GM12878 (cell line): Measurements from ENCODE around the gene C3orf38. TPM values are rescaled to one million over a fixed set of nuclear protein-coding genes. Genes with fewer than 3 reads are reported as not detected.

Source experiments
- ATAC-seq: fragments of 200-7000 bp; cut with Tn5 transposase; 3 replicates; pipeline ENCODE4 v1.9.1; 2020; ENCODE audit warnings: mild to moderate bottlenecking, moderate library complexity
- BruUV-seq: library from RNA; stranded (reverse); fragments of 400-500 nt; replicated peaks from 2 replicates; lab custom pipeline; 2021; lab: Mats Ljungman, UMichigan
- CTCF ChIA-PET: fragments of 300-600 bp; sonication (Branson Sonifier 250); formaldehyde crosslinking; extraction: SDS; loops from one replicate; lab custom pipeline; 2021; ENCODE audit warnings: inconsistent platforms; lab: Yijun Ruan, JAX
- POLR2A ChIA-PET: fragments of 350-600 bp; formaldehyde crosslinking; extraction: SDS; loops from one replicate; lab custom pipeline; 2021; ENCODE audit warnings: inconsistent platforms; lab: Charles Lee
- RAD21 ChIA-PET: fragments of 300-600 bp; sonication (Branson Sonifier 250); formaldehyde crosslinking; loops from one replicate; lab custom pipeline; 2023; ENCODE audit warnings: antibody characterized with exemption; ENCODE audit not compliant: unreplicated experiment; lab: Charles Lee
- SMC1A ChIA-PET: fragments of 300-600 bp; sonication (Branson Sonifier 250); formaldehyde crosslinking; loops from one replicate; lab custom pipeline; 2023; ENCODE audit not compliant: unreplicated experiment, uncharacterized antibody; lab: Charles Lee
- DNase-seq: peaks from one replicate; pipeline ENCODE4 v3.0.0-alpha.2; 2011; ENCODE audit warnings: low read depth, low spot score
- FAIRE-seq: peaks from 3 replicates; lab custom pipeline; 2011; peaks lifted over from hg19 to GRCh38; lab: Jason Lieb, UNC
- H2AFZ ChIP-seq: 2 replicates; pipeline ENCODE4 v1.6.0; 2011; ENCODE audit warnings: low read depth, low read length, control low read depth; ENCODE audit not compliant: control insufficient read depth
- H3K27ac ChIP-seq: 2 replicates; pipeline ENCODE4 v1.5.1; 2011; ENCODE audit warnings: control low read depth; ENCODE audit not compliant: control insufficient read depth, insufficient read depth
- H3K27me3 ChIP-seq, 2 experiments: replicated peaks in 1 of 2; 2 replicates each; pipeline versions ENCODE4 v1.6.0 to v1.6.1; 2011; ENCODE audit warnings: low read length in 1 of 2; ENCODE audit not compliant: control insufficient read depth in 2 of 2, insufficient read depth in 2 of 2
- H3K36me3 ChIP-seq, 2 experiments: 2 replicates each; pipeline ENCODE4 v1.5.1; 2011; ENCODE audit warnings: low read length in 1 of 2; ENCODE audit not compliant: control insufficient read depth in 2 of 2, insufficient read depth in 2 of 2
- H3K4me1 ChIP-seq: 2 replicates; pipeline ENCODE4 v1.6.1; 2011; ENCODE audit warnings: mild to moderate bottlenecking, low read length, moderate library complexity, mixed read lengths; ENCODE audit not compliant: control insufficient read depth, insufficient read depth
- H3K4me2 ChIP-seq: 2 replicates; pipeline ENCODE4 v1.6.0; 2011; ENCODE audit warnings: control low read depth; ENCODE audit not compliant: control insufficient read depth, insufficient read depth
- H3K4me3 ChIP-seq: fragments of 200-600 bp; sonication (generic); 2 replicates; pipeline ENCODE4 v1.5.1; 2016
- H3K79me2 ChIP-seq: 2 replicates; pipeline ENCODE4 v1.6.0; 2011; ENCODE audit warnings: low read length; ENCODE audit not compliant: control insufficient read depth, insufficient read depth
- H3K9ac ChIP-seq: 2 replicates; pipeline ENCODE4 v1.8.0; 2011; ENCODE audit warnings: low read length, control low read depth, mixed read lengths; ENCODE audit not compliant: control insufficient read depth, insufficient read depth
- H3K9me3 ChIP-seq: replicated peaks from 3 replicates; pipeline ENCODE4 v1.5.1; 2011; ENCODE audit warnings: mild to moderate bottlenecking, low read length; ENCODE audit not compliant: control insufficient read depth, insufficient read depth
- H4K20me1 ChIP-seq: 2 replicates; pipeline ENCODE4 v1.6.0; 2011; ENCODE audit not compliant: control insufficient read depth, insufficient read depth
- ATF7 ChIP-seq: fragments of 450-650 bp; IDR thresholded peaks from 2 replicates; pipeline ENCODE4 v1.6.1; 2016; ENCODE audit warnings: low read depth, mild to moderate bottlenecking
- CBX3 ChIP-seq: fragments of 200-600 bp; sonication (generic); IDR thresholded peaks from 2 replicates; pipeline ENCODE4 v1.6.1; 2016; ENCODE audit warnings: low read depth, borderline replicate concordance
- DPF2 ChIP-seq: fragments of 450-650 bp; IDR thresholded peaks from 2 replicates; pipeline ENCODE4 v1.6.1; 2017; ENCODE audit warnings: mild to moderate bottlenecking
- EED ChIP-seq: sonication (generic); IDR thresholded peaks from 2 replicates; pipeline ENCODE4 v1.6.1; 2016; ENCODE audit warnings: antibody characterized with exemption, low read depth
- HDAC2 ChIP-seq: fragments of 200-600 bp; sonication (generic); IDR thresholded peaks from 2 replicates; pipeline ENCODE4 v1.6.1; 2017
- IKZF1 ChIP-seq: fragments of 450-650 bp; conservative IDR thresholded peaks from 2 replicates; pipeline ENCODE4 v1.6.1; 2017; ENCODE audit warnings: antibody characterized with exemption, mild to moderate bottlenecking
- IRF4 ChIP-seq: IDR thresholded peaks from 2 replicates; pipeline ENCODE4 v1.6.1; 2011; ENCODE audit warnings: low read depth, low read length
- KDM1A ChIP-seq: fragments of 200-600 bp; sonication (generic); IDR thresholded peaks from 2 replicates; pipeline ENCODE4 v1.6.1; 2016; ENCODE audit warnings: borderline replicate concordance
- NKRF ChIP-seq: fragments of 450-650 bp; conservative IDR thresholded peaks from 2 replicates; pipeline ENCODE4 v1.6.1; 2017; ENCODE audit warnings: mild to moderate bottlenecking, moderate library complexity
- NRF1 ChIP-seq: conservative IDR thresholded peaks from 2 replicates; pipeline ENCODE4 v1.6.1; 2011; ENCODE audit warnings: mild to moderate bottlenecking, low read depth, low read length, improper control_type of control experiment
- POLR2A ChIP-seq: IDR thresholded peaks from 2 replicates; pipeline ENCODE4 v1.6.1; 2011; ENCODE audit warnings: low read depth, mild to moderate bottlenecking, low read length
- RBBP5 ChIP-seq: fragments of 200-600 bp; sonication (generic); conservative IDR thresholded peaks from 2 replicates; pipeline ENCODE4 v1.6.1; 2016
- RUNX3 ChIP-seq: IDR thresholded peaks from 2 replicates; pipeline ENCODE4 v1.6.1; 2012; ENCODE audit warnings: low read length, inconsistent platforms
- TBL1XR1 ChIP-seq: IDR thresholded peaks from 2 replicates; pipeline ENCODE4 v1.6.1; 2012; ENCODE audit warnings: low read depth, low read length, improper control_type of control experiment
- WRNIP1 ChIP-seq: IDR thresholded peaks from 2 replicates; pipeline ENCODE4 v1.6.1; 2011; ENCODE audit warnings: low read depth, low read length, improper control_type of control experiment, borderline replicate concordance
- WGBS: methylation state at CpG from one replicate; pipeline ENCODE4 v1.1.6; 2016; ENCODE audit warnings: low lambda C conversion rate; ENCODE audit not compliant: insufficient replicate concordance, insufficient coverage; ENCODE audit errors: missing lambda C conversion rate; 5-methylcytosine and 5-hydroxymethylcytosine counted together
- in situ Hi-C: fragments of 300-500 bp; cut with MboI; formaldehyde crosslinking; loops from 9 replicates; pipeline ENCODE4 v1.14.3; 2018; ENCODE audit warnings: mixed read lengths
- intact Hi-C: fragments of 100-400 bp; cut with micrococcal nuclease; formaldehyde crosslinking; loops from one replicate; pipeline ENCODE4 v1.14.2; 2022; ENCODE audit not compliant: unreplicated experiment
- polyA plus RNA-seq, 11 experiments: library from polyadenylated mRNA; depleted of rRNA in 4 of 11; unstranded in 6 of 11; stranded (reverse) in 5 of 11; fragments of >200 nt; fragmentation: Nextera tagmentation in 4 of 11; fragmentation: Illumina TruSeq in 1 of 11; extraction: Ambion mirVana in 4 of 11; extraction: Trizol in 1 of 11; gene quantifications; 1 replicate in 1 of 11; 2 replicates in 10 of 11; pipeline versions ENCODE4 v1.2.1 to v1.2.3, GENCODE V29; 2011 to 2016; ENCODE audit warnings: inconsistent platforms in 2 of 11, missing spikeins in 2 of 11, low read depth in 1 of 11
- total RNA-seq, 4 experiments: library from RNA; depleted of rRNA in 3 of 4; stranded (reverse); fragments of >200 nt in 3 of 4; fragmentation: Illumina TruSeq in 1 of 4; extraction: Trizol in 1 of 4; gene quantifications; 2 replicates each; pipeline versions ENCODE4 v1.2.1 to v1.2.3, GENCODE V29; 2013 to 2021
- TF ChIP-seq, protein P1 (sequence below): fragments of 450-650 bp; IDR thresholded peaks from 2 replicates; pipeline ENCODE4 v1.6.1; 2017; ENCODE audit warnings: mild to moderate bottlenecking, low read depth, inconsistent platforms; ENCODE audit not compliant: poor library complexity, severe bottlenecking
- TF ChIP-seq, protein P2 (sequence below): fragments of 450-650 bp; IDR thresholded peaks from 2 replicates; pipeline ENCODE4 v1.6.1; 2017; ENCODE audit warnings: antibody characterized with exemption, mild to moderate bottlenecking, moderate library complexity

Gene C3orf38
- total and polyA plus RNA-seq, 10 of the 15 experiments (the other 5 are each of a cell fraction or from before 2014, with no cell fraction given): 23.0 to 47.9 (median 31.5) TPM

DNA sequence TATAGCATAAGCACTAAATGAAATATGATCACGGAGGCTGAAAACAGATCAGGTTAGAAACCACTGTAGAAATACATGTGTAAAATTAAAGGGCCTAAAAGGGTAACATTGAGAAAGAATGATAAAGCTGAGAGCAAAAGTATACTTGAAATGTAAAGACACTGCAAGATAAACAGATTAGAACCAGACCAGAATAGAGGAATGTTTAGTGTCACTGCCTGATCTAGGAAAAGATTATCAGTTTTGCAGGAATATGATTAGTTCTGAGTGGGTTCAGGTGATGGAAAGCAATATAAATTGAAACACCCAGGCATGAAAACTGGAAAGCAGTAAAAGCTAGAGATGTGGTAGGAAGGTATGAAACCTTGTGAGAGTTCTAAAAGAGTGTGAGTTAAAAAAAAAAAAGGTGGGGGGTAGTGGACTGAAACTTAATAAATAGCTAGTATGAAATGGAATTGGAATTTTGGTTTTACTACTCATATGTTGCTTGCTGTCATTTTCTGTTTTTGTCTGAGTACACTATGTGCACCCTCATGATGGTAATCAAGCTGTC, 16.0 kb upstream of the C3orf38 start (continued):
- no peak for TF ChIP-seq NRF1
- no peak for TF ChIP-seq RUNX3
- TF ChIP-seq HDAC2: no peak
- no peak for TF ChIP-seq DPF2
- no peak for TF ChIP-seq WRNIP1
- no peak for TF ChIP-seq IKZF1
- no peak for TF ChIP-seq POLR2A

DNA sequence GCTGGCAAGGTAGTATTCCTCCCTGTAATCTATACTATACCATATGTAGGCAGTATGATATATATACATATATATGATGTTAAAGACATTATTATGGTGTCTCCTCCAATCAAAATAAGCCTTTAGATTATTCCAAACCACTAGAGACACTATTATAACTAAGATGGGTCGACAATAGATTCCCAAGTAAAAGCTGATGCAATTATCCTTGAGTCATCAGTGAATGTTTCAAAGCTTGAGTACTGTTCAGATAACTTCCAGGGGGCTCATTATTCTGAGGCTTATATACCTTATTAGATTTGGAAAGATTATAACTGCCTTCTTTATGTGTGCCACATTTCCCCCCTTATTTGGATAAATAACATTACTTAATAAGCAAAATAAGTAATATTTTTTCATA, 11.9 kb upstream of the C3orf38 start:
- Histone ChIP-seq H3K9me3 (no peaks in the 10 kb centered on the region), H3K4me3 (no peak overlapping the region), H3K4me1 (no peaks in the 10 kb centered on the region; the same call in 1 of the 2 replicates), H3K36me3 (peaks cover 0 to 11% of the 10 kb centered on the region in 2 experiments; a peak in 2 of 4 replicates), H2AFZ (no peak overlapping the region), H4K20me1 (no peaks in the 10 kb centered on the region), H3K79me2 (no peaks in the 10 kb centered on the region; the same call in 1 of the 2 replicates), H3K9ac (no peak overlapping the region), H3K4me2 (no peak overlapping the region), H3K27me3 (no peaks in the 10 kb centered on the region), H3K27ac (no peak overlapping the region)
- DNase-seq (no peak), ATAC-seq (no peak), FAIRE-seq (no peak)
- 37% methylated on average over 1 of the region's 1 CpG for WGBS
- POLR2A ChIA-PET: no interaction called here
- SMC1A ChIA-PET: interaction anchor here (1.3 to 1.5 kb wide), 3 partner anchors 8 to 43 kb away, joined by 3 to 5 read pairs (median 4); partner anchors contain the start of gene C3orf38
- in situ Hi-C loops: no loop called here
- RAD21 ChIA-PET: no interaction called here
- CTCF ChIA-PET: no interaction called here
- BruUV-seq: no TSS peak
- intact Hi-C loops: no loop called here
- TF ChIP-seq EED (no peak), NKRF (no peak), KDM1A (no peak), RBBP5 (no peak), IRF4 (no peak), CBX3 (no peak), TBL1XR1 (no peak), ATF7 (no peak)
- TF ChIP-seq, protein P1, sequence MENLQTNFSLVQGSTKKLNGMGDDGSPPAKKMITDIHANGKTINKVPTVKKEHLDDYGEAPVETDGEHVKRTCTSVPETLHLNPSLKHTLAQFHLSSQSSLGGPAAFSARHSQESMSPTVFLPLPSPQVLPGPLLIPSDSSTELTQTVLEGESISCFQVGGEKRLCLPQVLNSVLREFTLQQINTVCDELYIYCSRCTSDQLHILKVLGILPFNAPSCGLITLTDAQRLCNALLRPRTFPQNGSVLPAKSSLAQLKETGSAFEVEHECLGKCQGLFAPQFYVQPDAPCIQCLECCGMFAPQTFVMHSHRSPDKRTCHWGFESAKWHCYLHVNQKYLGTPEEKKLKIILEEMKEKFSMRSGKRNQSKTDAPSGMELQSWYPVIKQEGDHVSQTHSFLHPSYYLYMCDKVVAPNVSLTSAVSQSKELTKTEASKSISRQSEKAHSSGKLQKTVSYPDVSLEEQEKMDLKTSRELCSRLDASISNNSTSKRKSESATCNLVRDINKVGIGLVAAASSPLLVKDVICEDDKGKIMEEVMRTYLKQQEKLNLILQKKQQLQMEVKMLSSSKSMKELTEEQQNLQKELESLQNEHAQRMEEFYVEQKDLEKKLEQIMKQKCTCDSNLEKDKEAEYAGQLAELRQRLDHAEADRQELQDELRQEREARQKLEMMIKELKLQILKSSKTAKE: no peak
- TF ChIP-seq, protein P2, sequence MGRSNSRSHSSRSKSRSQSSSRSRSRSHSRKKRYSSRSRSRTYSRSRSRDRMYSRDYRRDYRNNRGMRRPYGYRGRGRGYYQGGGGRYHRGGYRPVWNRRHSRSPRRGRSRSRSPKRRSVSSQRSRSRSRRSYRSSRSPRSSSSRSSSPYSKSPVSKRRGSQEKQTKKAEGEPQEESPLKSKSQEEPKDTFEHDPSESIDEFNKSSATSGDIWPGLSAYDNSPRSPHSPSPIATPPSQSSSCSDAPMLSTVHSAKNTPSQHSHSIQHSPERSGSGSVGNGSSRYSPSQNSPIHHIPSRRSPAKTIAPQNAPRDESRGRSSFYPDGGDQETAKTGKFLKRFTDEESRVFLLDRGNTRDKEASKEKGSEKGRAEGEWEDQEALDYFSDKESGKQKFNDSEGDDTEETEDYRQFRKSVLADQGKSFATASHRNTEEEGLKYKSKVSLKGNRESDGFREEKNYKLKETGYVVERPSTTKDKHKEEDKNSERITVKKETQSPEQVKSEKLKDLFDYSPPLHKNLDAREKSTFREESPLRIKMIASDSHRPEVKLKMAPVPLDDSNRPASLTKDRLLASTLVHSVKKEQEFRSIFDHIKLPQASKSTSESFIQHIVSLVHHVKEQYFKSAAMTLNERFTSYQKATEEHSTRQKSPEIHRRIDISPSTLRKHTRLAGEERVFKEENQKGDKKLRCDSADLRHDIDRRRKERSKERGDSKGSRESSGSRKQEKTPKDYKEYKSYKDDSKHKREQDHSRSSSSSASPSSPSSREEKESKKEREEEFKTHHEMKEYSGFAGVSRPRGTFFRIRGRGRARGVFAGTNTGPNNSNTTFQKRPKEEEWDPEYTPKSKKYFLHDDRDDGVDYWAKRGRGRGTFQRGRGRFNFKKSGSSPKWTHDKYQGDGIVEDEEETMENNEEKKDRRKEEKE: no peak
